ENCODE results near the gene PDE1A. TPM values are rescaled to one million over a fixed set of nuclear protein-coding genes. Genes with fewer than 3 reads are reported as not detected.
A peak's percentile ranks its signal among the peaks of the same experiment; 100 is the strongest.

Gene PDE1A
- total RNA-seq, 1 donor = 0.27 TPM

- no peak for DNase-seq (ENCODE audit: low read depth in 2 of 3, low spot score in 2 of 3)
Observed at GRCh38 chr2:182148344-182148743, 278.5 kb downstream of the PDE1A start.

- no peak for DNase-seq (ENCODE audit: low read depth in 2 of 3, low spot score in 2 of 3)
Observed at GRCh38 chr2:182144776-182145165, 282.1 kb downstream of the PDE1A start.

- DNase-seq (ENCODE audit: low read depth in 2 of 3, low spot score in 2 of 3) = no peak
Observed at GRCh38 chr2:182144041-182144775, 282.6 kb downstream of the PDE1A start.

GRCh38 chr2:182142062-182142461 is 284.8 kb downstream of the PDE1A start:
- no peak for DNase-seq (ENCODE audit: low read depth in 2 of 3, low spot score in 2 of 3)

GRCh38 chr2:182134201-182134600 is 292.6 kb downstream of the PDE1A start:
- no peak for DNase-seq (ENCODE audit: low read depth in 2 of 3, low spot score in 2 of 3)

GRCh38 chr2:182133195-182133891 is 293.5 kb downstream of the PDE1A start:
- DNase-seq (ENCODE audit: low read depth in 2 of 3, low spot score in 2 of 3) = no peak

GRCh38 chr2:182132605-182133004 is 294.2 kb downstream of the PDE1A start:
- no peak for DNase-seq (ENCODE audit: low read depth in 2 of 3, low spot score in 2 of 3)

- DNase-seq (ENCODE audit: low read depth in 2 of 3, low spot score in 2 of 3) = no peak
Observed at GRCh38 chr2:182128821-182129707, 297.8 kb downstream of the PDE1A start.

- DNase-seq (ENCODE audit: low read depth in 2 of 3, low spot score in 2 of 3) = no peak
Observed at GRCh38 chr2:182117196-182117595, 309.6 kb downstream of the PDE1A start.

- no peak for DNase-seq (ENCODE audit: low read depth in 2 of 3, low spot score in 2 of 3)
Observed at GRCh38 chr2:182116774-182117173, 310.1 kb downstream of the PDE1A start.

- DNase-seq (ENCODE audit: low read depth in 2 of 3, low spot score in 2 of 3) = no peak
Observed at GRCh38 chr2:182115258-182115657, 311.6 kb downstream of the PDE1A start.

- no peak for DNase-seq (ENCODE audit: low read depth in 2 of 3, low spot score in 2 of 3)
Observed at GRCh38 chr2:182113334-182113733, 313.5 kb downstream of the PDE1A start.

- DNase-seq (ENCODE audit: low read depth in 2 of 3, low spot score in 2 of 3) = peak in 1 of 3 donors; percentile 9
Observed at GRCh38 chr2:182110347-182110746, 316.5 kb downstream of the PDE1A start.

- DNase-seq (ENCODE audit: low read depth in 2 of 3, low spot score in 2 of 3) = no peak
Observed at GRCh38 chr2:182103526-182103925, 323.3 kb downstream of the PDE1A start.

GRCh38 chr2:182101263-182101662 is 325.6 kb downstream of the PDE1A start:
- DNase-seq (ENCODE audit: low read depth in 2 of 3, low spot score in 2 of 3) = no peak

- DNase-seq (ENCODE audit: low read depth in 2 of 3, low spot score in 2 of 3) = no peak
Observed at GRCh38 chr2:182098648-182099047, 328.2 kb downstream of the PDE1A start.

- DNase-seq (ENCODE audit: low read depth in 2 of 3, low spot score in 2 of 3) = peak in 1 of 3 donors; percentile 39
Observed at GRCh38 chr2:182097571-182098164, 329.2 kb downstream of the PDE1A start.

- no peak for DNase-seq (ENCODE audit: low read depth in 2 of 3, low spot score in 2 of 3)
Observed at GRCh38 chr2:182090486-182090885, 336.4 kb downstream of the PDE1A start.
